Measurements from ENCODE around the gene CD8B. TPM values are rescaled to one million over a fixed set of nuclear protein-coding genes. Genes with fewer than 3 reads are reported as not detected.

Gene CD8B
- total RNA-seq, 1 experiment from 2014 or later = not detected

- peaks cover 7% of the 10 kb centered on the region for H3K27me3 ChIP-seq (replicated peaks; ENCODE audit: insufficient read depth, low read depth, low read length, poor library complexity)
- CTCF ChIA-PET = no interaction called here
- no peak overlapping the region for H3K4me3 ChIP-seq (ENCODE audit: low read depth, low read length, poor library complexity, severe bottlenecking)
- DNase-seq (ENCODE audit: low spot score) = no peak
- POLR2A ChIA-PET (ENCODE audit: low non-redundant PET) = no interaction called here
- no peaks in the 10 kb centered on the region for H3K9me3 ChIP-seq (ENCODE audit: low read depth, low read length, poor library complexity, severe bottlenecking)
- no peaks in the 10 kb centered on the region for H3K4me1 ChIP-seq (ENCODE audit: insufficient read depth, low read length, poor library complexity, severe bottlenecking)
- H3K36me3 ChIP-seq (ENCODE audit: insufficient read depth, low read length, poor library complexity, severe bottlenecking) = no peaks in the 10 kb centered on the region
- TF ChIP-seq CTCF (conservative IDR thresholded peaks at IDR 0.05; ENCODE audit: low read depth, low read length) = no peak
- no peak for TF ChIP-seq EZH2 (IDR thresholded peaks at IDR 0.05; ENCODE audit: borderline replicate concordance, low read depth, low read length, poor library complexity, severe bottlenecking)
- BruUV-seq (replicated peaks) = no TSS peak
- intact Hi-C loops (cut with micrococcal nuclease; ENCODE audit: unreplicated experiment) = no loop called here
- no peak overlapping the region for H3K27ac ChIP-seq (ENCODE audit: low read depth, low read length, poor library complexity, severe bottlenecking)
Measured at GRCh38 chr2:86782748-86783147, 78.9 kb downstream of the CD8B start.

DNA sequence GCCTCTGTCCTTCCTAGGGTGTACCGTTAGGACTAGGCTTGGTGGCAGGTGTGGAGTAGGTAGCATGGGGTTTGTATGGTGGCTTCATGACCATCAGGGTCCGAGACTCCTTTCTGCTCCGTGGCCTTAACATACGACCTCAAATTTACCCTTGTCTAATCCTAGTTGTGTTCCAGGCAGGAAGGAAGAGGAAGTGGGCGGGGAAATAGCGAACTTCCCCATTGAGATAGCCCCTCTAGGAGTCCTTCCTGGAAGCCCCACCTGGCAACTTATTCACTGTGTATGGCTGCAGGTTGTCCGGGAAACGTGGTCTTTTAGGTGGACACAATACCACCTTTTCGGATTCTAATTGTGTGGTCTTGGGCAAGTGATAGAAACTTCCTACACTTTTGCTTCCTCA is 80.3 kb downstream of the CD8B start:
- intact Hi-C loops (cut with micrococcal nuclease; ENCODE audit: unreplicated experiment) = no loop called here
- ChIA-PET CTCF (no interaction called here), POLR2A (ENCODE audit: low non-redundant PET) (no interaction called here)
- H3K36me3 ChIP-seq (ENCODE audit: insufficient read depth, low read length, poor library complexity, severe bottlenecking) = no peaks in the 10 kb centered on the region
- no peaks in the 10 kb centered on the region for H3K9me3 ChIP-seq (ENCODE audit: low read depth, low read length, poor library complexity, severe bottlenecking)
- no peak for DNase-seq (ENCODE audit: low spot score)
- no peaks in the 10 kb centered on the region for H3K27me3 ChIP-seq (replicated peaks; ENCODE audit: insufficient read depth, low read depth, low read length, poor library complexity)
- no peaks in the 10 kb centered on the region for H3K4me1 ChIP-seq (ENCODE audit: insufficient read depth, low read length, poor library complexity, severe bottlenecking)
- no TSS peak for BruUV-seq (replicated peaks)
- TF ChIP-seq EZH2 (IDR thresholded peaks at IDR 0.05; ENCODE audit: borderline replicate concordance, low read depth, low read length, poor library complexity, severe bottlenecking) = no peak
- no peak for TF ChIP-seq CTCF (conservative IDR thresholded peaks at IDR 0.05; ENCODE audit: low read depth, low read length)
- no peak overlapping the region for H3K4me3 ChIP-seq (ENCODE audit: low read depth, low read length, poor library complexity, severe bottlenecking)
- H3K27ac ChIP-seq (ENCODE audit: low read depth, low read length, poor library complexity, severe bottlenecking) = no peak overlapping the region

GRCh38 chr2:86779971-86780370 is 81.7 kb downstream of the CD8B start:
- POLR2A ChIA-PET (ENCODE audit: low non-redundant PET) = no interaction called here
- intact Hi-C loops (cut with micrococcal nuclease; ENCODE audit: unreplicated experiment) = no loop called here
- TF ChIP-seq EZH2 (IDR thresholded peaks at IDR 0.05; ENCODE audit: borderline replicate concordance, low read depth, low read length, poor library complexity, severe bottlenecking) = no peak
- no peak for TF ChIP-seq CTCF (conservative IDR thresholded peaks at IDR 0.05; ENCODE audit: low read depth, low read length)
- no peak for DNase-seq (ENCODE audit: low spot score)
- CTCF ChIA-PET = no interaction called here
- Histone ChIP-seq H3K4me1 (ENCODE audit: insufficient read depth, low read length, poor library complexity, severe bottlenecking) (no peaks in the 10 kb centered on the region), H3K4me3 (ENCODE audit: low read depth, low read length, poor library complexity, severe bottlenecking) (no peak overlapping the region), H3K27ac (ENCODE audit: low read depth, low read length, poor library complexity, severe bottlenecking) (no peak overlapping the region), H3K27me3 (replicated peaks; ENCODE audit: insufficient read depth, low read depth, low read length, poor library complexity) (no peaks in the 10 kb centered on the region), H3K9me3 (ENCODE audit: low read depth, low read length, poor library complexity, severe bottlenecking) (no peaks in the 10 kb centered on the region), H3K36me3 (ENCODE audit: insufficient read depth, low read length, poor library complexity, severe bottlenecking) (peaks cover 8% of the 10 kb centered on the region)
- BruUV-seq (replicated peaks) = no TSS peak
